LoVo (cell line): ENCODE measurements around the gene SGIP1.

Experiments
- DNase-seq: peaks from one replicate; pipeline ENCODE4 v3.0.0-alpha.2; 2016; ENCODE audit warnings: low spot score

SGIP1 gene

DNA sequence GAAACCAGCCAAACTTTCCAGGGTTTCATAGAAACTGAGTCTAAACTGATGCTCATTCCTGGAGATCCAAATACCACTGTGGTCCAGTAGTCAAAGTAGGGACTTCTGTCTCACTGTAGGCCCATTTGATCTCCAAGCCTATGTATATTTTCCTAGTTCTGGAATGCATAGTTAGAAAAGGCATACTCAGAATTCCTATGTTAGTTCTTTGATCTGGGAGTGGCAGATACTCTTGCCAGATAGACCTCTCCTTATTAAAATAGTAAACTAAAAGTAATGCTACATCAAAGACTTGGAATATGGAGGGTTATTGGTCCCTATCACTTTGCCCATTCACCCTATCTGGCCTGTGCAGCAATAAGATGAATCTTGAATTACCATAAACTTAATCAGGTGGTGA, 10.4 kb upstream of the SGIP1 start:
- DNase-seq: no peak

- no peak for DNase-seq
Observed at GRCh38 chr1:66525086-66525485, 8.9 kb upstream of the SGIP1 start.

- DNase-seq: no peak
Observed at GRCh38 chr1:66526036-66526435, 7.9 kb upstream of the SGIP1 start.

- DNase-seq: no peak
Observed at GRCh38 chr1:66526991-66527390, 7.0 kb upstream of the SGIP1 start.

DNA sequence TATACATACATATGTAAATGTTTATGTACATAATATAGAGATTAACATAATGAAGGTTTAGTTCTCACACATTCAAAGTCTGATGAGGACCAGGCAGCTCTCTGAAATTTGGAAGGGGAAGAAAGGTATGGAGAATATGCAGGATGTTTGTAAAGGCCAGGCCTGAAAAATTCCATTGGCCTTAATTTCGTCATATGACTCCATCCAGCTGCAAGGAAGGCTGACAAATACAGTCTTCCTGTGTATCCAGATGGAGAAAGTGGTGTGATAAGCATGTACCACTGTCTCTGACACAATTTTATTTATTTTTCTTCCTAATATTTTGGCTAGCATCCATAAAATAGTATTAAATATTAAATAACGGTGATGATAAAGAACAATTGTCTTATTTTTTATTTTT, 6.3 kb upstream of the SGIP1 start:
- no peak for DNase-seq

GRCh38 chr1:66528580-66528979, 5.4 kb upstream of the SGIP1 start:
- DNase-seq: no peak

GRCh38 chr1:66532214-66532613, 1.7 kb upstream of the SGIP1 start:
- DNase-seq: no peak

GRCh38 chr1:66532798-66533783, 862 bp upstream of the SGIP1 start:
- no peak for DNase-seq

GRCh38 chr1:66535061-66535460, 1.1 kb downstream of the SGIP1 start:
- DNase-seq: no peak

- DNase-seq: no peak
Observed at GRCh38 chr1:66535853-66536252, 1.9 kb downstream of the SGIP1 start.

DNA sequence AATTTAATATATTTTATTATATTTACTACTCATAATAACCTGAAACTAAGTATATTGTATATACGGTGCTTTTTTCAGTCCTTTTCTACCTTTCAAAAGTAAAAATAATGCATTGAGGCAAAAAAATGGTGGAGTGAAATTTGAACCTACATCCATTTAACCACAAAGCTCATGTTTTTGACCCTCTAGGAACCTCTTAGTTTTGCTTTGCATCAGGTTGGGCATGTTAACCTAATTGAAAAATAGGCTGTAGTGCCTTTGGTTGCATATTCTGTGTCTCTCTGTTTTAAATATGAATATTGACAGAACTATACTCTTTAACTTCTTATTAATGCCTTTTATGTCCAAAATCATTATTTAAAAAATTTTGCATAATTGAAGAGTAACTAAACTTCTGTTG, 3.8 kb downstream of the SGIP1 start:
- DNase-seq: no peak

- DNase-seq: no peak
Observed at GRCh38 chr1:66539491-66539890, 5.5 kb downstream of the SGIP1 start.

DNA sequence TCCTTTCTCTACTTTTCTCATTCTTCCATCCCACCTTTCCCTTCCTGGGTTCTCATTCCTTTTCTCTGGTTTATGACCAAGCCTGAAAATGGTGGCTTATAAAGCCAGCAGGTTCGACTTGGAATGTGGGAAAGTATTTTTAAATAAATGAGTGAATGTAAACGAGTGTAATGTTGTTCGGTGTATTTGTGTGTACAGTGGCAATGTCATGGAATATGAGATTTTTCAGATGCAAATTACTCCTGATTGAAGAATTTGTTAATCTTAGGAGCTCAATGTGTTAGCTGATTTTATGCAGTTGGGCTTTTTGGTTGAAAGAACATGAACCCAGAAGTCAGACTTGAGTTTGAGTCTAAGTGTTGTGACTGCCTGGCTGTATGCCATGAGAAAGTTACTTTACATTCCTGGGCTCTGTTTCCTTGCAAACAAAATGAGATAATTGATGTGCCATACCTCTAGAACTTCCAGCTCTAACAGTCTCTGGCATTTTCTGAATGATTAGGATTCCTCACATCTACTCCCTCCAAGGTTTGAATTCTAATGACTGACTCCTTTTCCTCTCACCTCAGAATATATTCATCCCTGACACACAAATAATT, 6.6 kb downstream of the SGIP1 start:
- DNase-seq: no peak

- no peak for DNase-seq
Observed at GRCh38 chr1:66542314-66542713, 8.4 kb downstream of the SGIP1 start.

DNA sequence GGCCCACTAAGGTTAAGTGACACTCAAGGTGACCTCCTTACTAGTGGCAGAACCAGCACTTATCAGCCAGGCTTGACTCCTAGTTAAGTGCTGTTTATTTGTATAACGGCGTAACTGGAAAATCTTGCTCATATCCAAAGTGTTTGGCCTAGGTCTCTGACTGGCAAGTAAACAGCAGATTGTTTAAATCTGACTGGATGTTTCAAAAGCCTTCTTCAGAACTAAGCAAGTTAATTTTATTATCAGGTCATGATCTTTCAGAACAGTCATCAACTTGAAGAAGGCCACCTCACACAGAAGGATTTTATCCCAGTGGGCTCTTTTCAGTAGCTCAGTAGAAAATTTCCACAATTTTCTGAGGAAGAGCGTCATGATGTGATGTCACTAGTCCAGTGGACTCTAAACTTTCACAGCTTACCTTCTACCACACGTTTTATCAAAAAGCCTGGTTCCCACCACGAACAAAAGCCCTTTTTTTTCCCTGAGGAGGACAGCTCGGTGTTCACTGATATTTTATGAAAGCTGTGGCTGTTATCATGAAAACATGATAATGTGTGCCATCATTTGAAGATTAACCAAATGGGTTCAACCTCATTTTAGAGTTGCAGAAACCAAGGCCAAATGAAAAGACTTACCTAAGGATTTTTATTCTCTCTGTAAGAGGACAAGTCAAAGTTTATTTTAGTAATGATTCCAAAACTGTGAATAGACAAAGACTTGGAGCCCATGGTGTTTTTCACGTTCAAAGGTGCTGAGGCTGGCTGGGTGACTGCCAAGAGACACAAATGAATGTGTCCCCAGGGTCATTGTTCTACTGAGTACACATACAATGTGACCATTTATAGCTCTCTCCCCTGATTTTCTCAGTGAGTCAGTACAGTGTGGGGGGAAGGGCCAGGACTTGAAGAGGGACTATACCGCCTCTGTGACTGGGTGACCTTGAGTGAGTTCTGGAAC, 9.1 kb downstream of the SGIP1 start:
- peak; percentile 68 for DNase-seq

DNA sequence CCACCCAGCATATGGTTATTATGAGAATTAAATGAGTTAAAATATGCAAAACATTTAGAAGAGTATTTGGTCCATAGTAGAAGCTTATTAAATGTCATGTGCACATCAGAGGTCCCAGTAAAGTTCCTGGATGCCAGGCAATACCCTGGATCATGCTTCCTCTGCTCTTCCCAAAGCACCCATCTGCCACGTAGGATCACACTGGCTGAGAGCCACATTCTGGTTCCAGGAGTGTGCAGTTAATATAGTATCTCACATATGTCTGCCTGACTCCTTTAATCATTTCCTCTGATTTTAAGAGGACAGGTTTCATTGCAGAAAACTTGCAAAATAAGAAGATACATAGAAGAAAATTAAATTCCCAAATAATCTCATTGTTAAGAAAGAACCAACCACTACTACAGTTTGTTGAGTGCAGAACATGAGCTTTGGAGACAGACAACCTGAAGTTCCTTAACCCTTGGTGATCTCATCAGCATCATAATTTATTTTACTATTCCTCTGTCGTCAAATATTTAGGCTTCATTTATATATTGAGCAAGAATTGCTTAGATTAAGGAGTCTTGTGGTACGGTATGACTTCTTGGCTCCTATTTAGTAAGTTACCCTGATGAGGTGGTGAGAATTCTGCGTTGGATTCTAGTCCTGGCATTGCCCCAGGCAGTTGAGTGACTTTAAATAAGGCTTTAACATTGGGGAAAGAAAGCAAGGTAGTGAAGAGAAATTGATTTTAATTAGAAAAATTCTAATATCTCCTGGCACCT, 12.3 kb downstream of the SGIP1 start:
- DNase-seq: no peak

GRCh38 chr1:66549017-66549416, 15.1 kb downstream of the SGIP1 start:
- no peak for DNase-seq

DNA sequence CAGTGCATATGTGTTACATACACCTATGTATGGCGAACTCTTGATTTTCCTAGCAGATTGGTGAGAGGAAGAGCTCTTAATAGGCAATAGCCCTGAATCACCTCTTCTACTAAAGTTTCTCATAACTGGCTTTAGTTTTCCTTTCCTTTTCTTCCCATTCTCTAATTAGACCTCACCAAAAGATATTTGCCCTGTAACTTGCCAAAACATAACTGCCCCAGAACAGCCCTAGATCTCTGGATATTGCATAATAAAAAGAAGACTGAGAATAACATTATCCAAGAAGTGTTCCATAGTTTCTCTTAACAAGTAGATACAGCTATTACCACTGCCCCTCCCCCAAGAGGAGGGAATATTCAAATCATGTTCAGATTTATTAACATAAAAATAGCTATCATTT, 16.3 kb downstream of the SGIP1 start:
- no peak for DNase-seq

GRCh38 chr1:66552287-66552686, 18.3 kb downstream of the SGIP1 start:
- no peak for DNase-seq

- DNase-seq: no peak
Observed at GRCh38 chr1:66552829-66553228, 18.9 kb downstream of the SGIP1 start.

- DNase-seq: no peak
Observed at GRCh38 chr1:66553846-66554245, 19.9 kb downstream of the SGIP1 start.

DNA sequence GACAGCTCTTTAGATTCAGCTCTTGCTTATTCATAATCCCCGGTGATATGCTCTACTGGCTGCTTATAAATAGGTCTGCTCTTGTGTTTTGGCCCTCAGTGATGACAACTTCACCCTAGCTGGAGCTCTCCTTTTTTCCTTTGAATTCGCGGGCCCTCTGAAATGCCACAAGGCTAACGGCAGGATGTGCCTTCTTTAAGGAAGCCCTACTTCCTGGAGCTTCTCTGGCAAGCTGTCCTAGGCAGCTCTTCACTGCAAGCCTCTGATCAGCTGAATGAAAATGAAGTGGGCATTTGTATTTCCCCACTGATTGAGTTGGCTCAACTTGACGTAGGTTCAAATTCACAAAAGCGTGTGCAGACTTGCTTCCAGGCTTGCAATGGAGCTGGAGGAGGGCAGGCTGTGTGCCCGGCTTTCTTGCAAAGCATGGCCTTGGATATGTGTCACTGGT, 22.2 kb downstream of the SGIP1 start:
- DNase-seq: no peak
